ENCODE data around the gene SFXN5. TPM values are rescaled to one million over a fixed set of nuclear protein-coding genes. Genes with fewer than 3 reads are reported as not detected.

Gene SFXN5
- total and polyA plus RNA-seq, 2 of the 8 experiments (the other 6 are each of a cell fraction or from before 2014, with no cell fraction given) = 29.3 to 33.1 TPM

DNA sequence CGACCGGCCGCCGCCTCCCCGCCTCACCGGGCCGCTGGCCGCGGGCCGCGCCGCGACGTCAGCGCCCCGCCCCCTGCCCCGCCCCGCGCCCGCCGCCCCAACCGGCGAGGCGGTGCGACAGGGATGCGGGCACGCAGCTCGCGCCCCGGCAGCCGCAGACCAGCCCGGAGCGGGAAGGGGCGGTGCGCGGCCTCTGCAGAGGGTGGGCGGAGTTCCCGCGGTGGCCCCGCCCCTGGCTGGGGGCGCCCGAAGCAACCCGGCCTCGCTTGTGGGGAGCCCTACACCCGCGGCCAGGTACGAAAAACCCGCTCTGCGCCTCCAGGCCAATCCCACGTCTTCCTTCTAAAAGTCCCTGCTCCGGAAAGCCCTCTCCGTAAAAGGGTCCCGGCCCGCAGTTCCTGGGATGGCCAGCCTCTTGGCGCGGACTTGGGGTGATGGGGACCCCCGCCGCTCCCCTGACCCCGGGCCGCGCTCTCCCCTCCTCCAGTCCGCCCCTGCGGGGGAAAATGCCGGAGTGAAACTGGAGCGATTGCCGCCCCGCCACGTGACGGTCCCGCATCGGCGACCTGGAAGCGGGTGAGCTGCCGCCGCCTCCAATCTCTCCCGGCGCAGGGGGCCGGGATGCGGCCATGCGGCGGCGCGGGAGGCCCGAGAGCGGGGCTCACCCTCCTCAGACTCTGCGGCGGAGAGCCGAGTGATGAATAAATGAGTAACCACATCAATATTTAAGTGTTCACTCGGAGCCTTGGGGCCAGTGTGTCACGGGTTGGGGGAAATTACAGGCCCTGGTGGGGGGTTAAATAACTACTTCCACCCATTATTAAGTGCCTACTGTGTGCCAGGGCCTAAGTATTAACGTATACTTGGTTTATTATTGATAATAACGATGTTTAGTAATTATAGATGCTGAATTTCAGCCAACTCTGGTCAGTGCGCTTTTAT lies 41.7 kb upstream of the SFXN5 start, which contains the start of gene RAB11FIP5:
Gene RAB11FIP5 (minus strand): TSS at position 36 of the 942 bp plus-strand sequence. CDS start 171 bp downstream, outside the sequence.
- peak within 1 kb of the TSS; percentile 80; the same call in 1 of the 2 replicates for H2BK12ac ChIP-seq (ENCODE audit: low read depth, low read length)
- DNase-seq (ENCODE audit: low read depth in 1 of 2, low spot score in 2 of 2) (peak in 1 of 2 experiments; percentile 91), FAIRE-seq (no peak)
- H3K79me2 ChIP-seq (ENCODE audit: control insufficient read depth in 1 of 2, insufficient read depth in 2 of 2, low read length in 2 of 2) = peaks cover 0 to 15% of the 10 kb centered on the region in 2 experiments; a peak in 2 of 4 replicates
- H3K9me3 ChIP-seq (ENCODE audit: insufficient read depth in 2 of 2, low read depth in 1 of 2, low read length in 1 of 2) = peaks cover 0 to 5% of the 10 kb centered on the region in 2 experiments; a peak in 1 of 4 replicates
- H2BK15ac ChIP-seq (ENCODE audit: low read length) = no peak within 1 kb of the TSS
- no peaks in the 10 kb centered on the region; a peak in 2 of 7 replicates for H3K27me3 ChIP-seq (replicated peaks in 1 of 4; ENCODE audit: control insufficient read depth in 3 of 4, extremely low read depth in 1 of 4, insufficient read depth in 3 of 4, low read length in 3 of 4)
- no peak within 1 kb of the TSS for H4K91ac ChIP-seq (replicated peaks; ENCODE audit: insufficient read length, low read length)
- H3K4me1 ChIP-seq (replicated peaks in 1 of 4; ENCODE audit: control insufficient read depth in 3 of 4, insufficient read depth in 4 of 4, low read length in 3 of 4) = peaks cover 10 to 14% (median 12%) of the 10 kb centered on the region in 4 experiments; a peak in 6 of 7 replicates
- H4K8ac ChIP-seq (ENCODE audit: extremely low read depth, insufficient read depth, low read length) = peak within 1 kb of the TSS; percentile 85
- 3% methylated on average over 44 of the region's 93 CpGs; no CpG with 5 or more reads in 1 of the 2 experiments for WGBS, 2 experiments (ENCODE audit: extremely low coverage in 1 of 2, insufficient coverage in 1 of 2, insufficient read length in 1 of 2, insufficient replicate concordance in 2 of 2, low coverage in 1 of 2, low lambda C conversion rate in 2 of 2, missing lambda C conversion rate in 1 of 2)
- peak within 1 kb of the TSS; percentile 20; the same call in 1 of the 2 replicates for H2AFZ ChIP-seq (ENCODE audit: low read length)
- H4K20me1 ChIP-seq (replicated peaks in 1 of 2; ENCODE audit: control insufficient read depth in 1 of 2, insufficient read depth in 2 of 2, low read length in 2 of 2) = peaks cover 0 to 4% of the 10 kb centered on the region in 2 experiments
- peak within 1 kb of the TSS; percentile 78 for H3K18ac ChIP-seq (ENCODE audit: extremely low read depth, low read length)
- H2AK5ac ChIP-seq (ENCODE audit: low read depth, low read length) = no peak within 1 kb of the TSS
- no peak within 1 kb of the TSS for H2BK120ac ChIP-seq (replicated peaks; ENCODE audit: low read depth, low read length)
- no peak within 1 kb of the TSS; the same call in 1 of the 2 replicates for H2BK20ac ChIP-seq (ENCODE audit: low read length)
- H3K4me3 ChIP-seq (ENCODE audit: extremely low read depth in 1 of 4, insufficient read depth in 2 of 4, low read depth in 3 of 4, low read length in 4 of 4) = peak within 1 kb of the TSS; percentile 58 to 73 (median 66)
- no peak within 1 kb of the TSS for H3K23ac ChIP-seq (ENCODE audit: insufficient read length)
- peaks cover 15% of the 10 kb centered on the region for H3K23me2 ChIP-seq (ENCODE audit: low read depth, low read length)
- ChIA-PET POLR2A (ENCODE audit: partially characterized antibody) (interaction anchor here (1.0 to 3.7 kb wide), 9 partner anchors 11 to 120 kb away, joined by 3 to 17 read pairs (median 5); partner anchors contain the start of genes CCT7 and PRADC1), CTCF (ENCODE audit: partially characterized antibody) (interaction anchor here (0.8 to 7.5 kb wide), 5 partner anchors 11 to 139 kb away, joined by 3 to 63 read pairs (median 25); no protein-coding TSS in a partner anchor)
- H3K14ac ChIP-seq (ENCODE audit: insufficient read length) = no peak within 1 kb of the TSS
- H3K79me1 ChIP-seq (ENCODE audit: low read depth, low read length) = peaks cover 8% of the 10 kb centered on the region
- H2BK5ac ChIP-seq (ENCODE audit: low read depth, low read length) = no peak within 1 kb of the TSS
- H3K56ac ChIP-seq (replicated peaks; ENCODE audit: insufficient read length, low read depth, low read length) = peak within 1 kb of the TSS; percentile 55
- H3K4ac ChIP-seq (replicated peaks; ENCODE audit: insufficient read length, low read depth, low read length) = no peak within 1 kb of the TSS
- no peaks in the 10 kb centered on the region for H3K36me3 ChIP-seq (ENCODE audit: control insufficient read depth in 2 of 4, insufficient read depth in 4 of 4, low read length in 3 of 4)
- peak within 1 kb of the TSS; percentile 16 to 55 (median 48); a peak in 5 of 7 replicates for H3K9ac ChIP-seq (replicated peaks in 1 of 4; ENCODE audit: extremely low read depth in 1 of 4, low read depth in 3 of 4, low read length in 3 of 4)
- peak within 1 kb of the TSS; percentile 80 to 95 for H3K4me2 ChIP-seq (ENCODE audit: insufficient read depth in 1 of 2, low read depth in 2 of 2, low read length in 2 of 2)
- no peak within 1 kb of the TSS for H3K27ac ChIP-seq (ENCODE audit: low read depth, low read length)
- peak within 1 kb of the TSS; percentile 71 for H4K5ac ChIP-seq (ENCODE audit: insufficient read length, low read depth, low read length)
- TF ChIP-seq RBBP5 (IDR thresholded peaks at IDR 0.05; ENCODE audit: borderline replicate concordance, low read depth, low read length) (peak; percentile 11; the same call in 1 of the 2 replicates), CBX8 (IDR thresholded peaks at IDR 0.05; ENCODE audit: borderline replicate concordance, low read depth, low read length) (no peak), HDAC2 (IDR thresholded peaks at IDR 0.05; ENCODE audit: borderline replicate concordance in 1 of 2, low read depth in 2 of 2, low read length in 2 of 2) (0 out of 4 replicates have a peak, but pooled peaks of 1 of the 2 experiments have one; percentile 31), TAF1 (IDR thresholded peaks at IDR 0.05; ENCODE audit: low read depth, low read length) (peak; percentile 44; the same call in 1 of the 2 replicates), BACH1 (IDR thresholded peaks at IDR 0.05; ENCODE audit: low read length) (no peak), ASH2L (IDR thresholded peaks at IDR 0.05; ENCODE audit: low read length) (peak; percentile 14)
- TF ChIP-seq, protein P1, sequence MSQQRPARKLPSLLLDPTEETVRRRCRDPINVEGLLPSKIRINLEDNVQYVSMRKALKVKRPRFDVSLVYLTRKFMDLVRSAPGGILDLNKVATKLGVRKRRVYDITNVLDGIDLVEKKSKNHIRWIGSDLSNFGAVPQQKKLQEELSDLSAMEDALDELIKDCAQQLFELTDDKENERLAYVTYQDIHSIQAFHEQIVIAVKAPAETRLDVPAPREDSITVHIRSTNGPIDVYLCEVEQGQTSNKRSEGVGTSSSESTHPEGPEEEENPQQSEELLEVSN (IDR thresholded peaks at IDR 0.05) = peak; percentile 81
- TF ChIP-seq, protein P2, sequence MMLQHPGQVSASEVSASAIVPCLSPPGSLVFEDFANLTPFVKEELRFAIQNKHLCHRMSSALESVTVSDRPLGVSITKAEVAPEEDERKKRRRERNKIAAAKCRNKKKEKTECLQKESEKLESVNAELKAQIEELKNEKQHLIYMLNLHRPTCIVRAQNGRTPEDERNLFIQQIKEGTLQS (IDR thresholded peaks at IDR 0.05; ENCODE audit: insufficient read depth, low read depth, low read length) = peak; percentile 35; the same call in 1 of the 2 replicates
